HepG2 (cell line): ENCODE results near the gene KCND1. TPM values are rescaled to one million over a fixed set of nuclear protein-coding genes. Genes with fewer than 3 reads are reported as not detected.
"Not testable (repeated sequence)": the region's sequence is repeated elsewhere in the genome, so short reads cannot be mapped to it uniquely, and the experiment has no call there.

Experiments used
- ATAC-seq: fragments of 200-7000 bp; cut with Tn5 transposase; 3 replicates; pipeline ENCODE4 v1.9.1; 2020; ENCODE audit warnings: mild to moderate bottlenecking, moderate library complexity
- BruUV-seq: library from RNA; stranded (reverse); fragments of 400-500 nt; replicated peaks from 2 replicates; lab custom pipeline; 2021; lab: Mats Ljungman, UMichigan
- CTCF ChIA-PET: fragments of 300-600 bp; formaldehyde crosslinking; extraction: SDS; loops from one replicate; lab custom pipeline; 2021; ENCODE audit warnings: low total read pairs, inconsistent platforms, low intra/inter-chr PET ratio; lab: Yijun Ruan, JAX
- POLR2A ChIA-PET: fragments of 350-600 bp; sonication (Branson Sonifier 250); formaldehyde crosslinking; loops from one replicate; lab custom pipeline; 2020; ENCODE audit warnings: antibody characterized with exemption, inconsistent platforms; lab: Yijun Ruan, JAX
- DNase-seq: peaks from one replicate; pipeline ENCODE4 v3.0.0-alpha.2; 2015; ENCODE audit warnings: low spot score
- FAIRE-seq: peaks from 3 replicates; lab custom pipeline; 2011; peaks lifted over from hg19 to GRCh38; lab: Jason Lieb, UNC
- H2AFZ ChIP-seq: one replicate; pipeline ENCODE4 v1.6.1; 2011; ENCODE audit warnings: low read length, inconsistent platforms
- H3K27ac ChIP-seq: fragments of 300-600 bp; 3 replicates; pipeline ENCODE4 v1.8.0; 2011; ENCODE audit warnings: mixed run types, mild to moderate bottlenecking, mixed read lengths, low read length, inconsistent platforms; ENCODE audit not compliant: insufficient read depth; ENCODE audit errors: extremely low read length
- H3K27me3 ChIP-seq, 2 experiments: fragments of 200-600 bp in 1 of 2; 2 replicates in 1 of 2; 3 replicates in 1 of 2; pipeline versions ENCODE4 v1.6.0 to v1.8.0; 2011; ENCODE audit warnings: low read length in 2 of 2, mild to moderate bottlenecking in 2 of 2, moderate library complexity in 2 of 2, inconsistent platforms in 1 of 2; ENCODE audit not compliant: insufficient read depth in 2 of 2, control insufficient read depth in 1 of 2
- H3K36me3 ChIP-seq, 2 experiments: fragments of 200-600 bp in 1 of 2; replicated peaks in 1 of 2; 2 replicates in 1 of 2; 3 replicates in 1 of 2; pipeline versions ENCODE4 v1.5.1 to v1.8.0; 2011; ENCODE audit warnings: low read length in 2 of 2, inconsistent platforms in 1 of 2; ENCODE audit not compliant: insufficient read depth in 2 of 2, control insufficient read depth in 1 of 2
- H3K4me1 ChIP-seq: 2 replicates; pipeline ENCODE4 v1.5.1; 2012; ENCODE audit warnings: low read length, inconsistent platforms; ENCODE audit not compliant: insufficient read depth
- H3K4me2 ChIP-seq: 2 replicates; pipeline ENCODE4 v1.6.0; 2011; ENCODE audit warnings: low read depth, low read length, inconsistent platforms
- H3K4me3 ChIP-seq, 3 experiments: fragments of 200-600 bp in 1 of 3; sonication (generic), shearing (Covaris generic) in 1 of 3; replicated peaks in 1 of 3; 2 replicates each; pipeline ENCODE4 v1.5.1; 2011 to 2016; ENCODE audit warnings: low read length in 3 of 3, inconsistent platforms in 2 of 3, low read depth in 2 of 3, mild to moderate bottlenecking in 2 of 3, control low read depth in 1 of 3, mixed read lengths in 1 of 3; ENCODE audit not compliant: insufficient read depth in 1 of 3
- H3K79me2 ChIP-seq: one replicate; pipeline ENCODE4 v1.6.1; 2011; ENCODE audit warnings: low read length, inconsistent platforms; ENCODE audit not compliant: insufficient read depth
- H3K9ac ChIP-seq: 2 replicates; pipeline ENCODE4 v1.6.0; 2011; ENCODE audit warnings: mild to moderate bottlenecking, low read depth, low read length, inconsistent platforms; ENCODE audit not compliant: insufficient read depth
- H3K9me3 ChIP-seq: 2 replicates; pipeline ENCODE4 v1.5.1; 2012; ENCODE audit warnings: mild to moderate bottlenecking, low read length
- H4K20me1 ChIP-seq: 2 replicates; pipeline ENCODE4 v1.6.0; 2011; ENCODE audit warnings: inconsistent platforms, mild to moderate bottlenecking, low read length, moderate library complexity; ENCODE audit not compliant: insufficient read depth
- FOXM1 ChIP-seq: sonication (generic); formaldehyde crosslinking; IDR thresholded peaks from 2 replicates; pipeline ENCODE4 v1.5.0; 2020; ENCODE audit warnings: missing genetic modification reagents
- NR2F2 ChIP-seq: IDR thresholded peaks from 2 replicates; pipeline ENCODE4 v1.6.1; 2012; ENCODE audit warnings: low read depth, inconsistent platforms, borderline replicate concordance
- ZBTB2 ChIP-seq: sonication (generic); formaldehyde crosslinking; IDR thresholded peaks from 2 replicates; pipeline ENCODE4 v1.8.0; 2022; ENCODE audit warnings: low read depth, missing genetic modification reagents
- ZC3H13 ChIP-seq: sonication (generic); formaldehyde crosslinking; IDR thresholded peaks from 2 replicates; pipeline ENCODE4 v1.8.1; 2023; ENCODE audit warnings: mild to moderate bottlenecking, missing genetic modification reagents, moderate library complexity
- ZC3H4 ChIP-seq: sonication (generic); formaldehyde crosslinking; IDR thresholded peaks from 2 replicates; pipeline ENCODE4 v1.4.0; 2020; ENCODE audit warnings: missing genetic modification reagents, borderline replicate concordance
- ZNF280D ChIP-seq: sonication (generic); formaldehyde crosslinking; IDR thresholded peaks from 2 replicates; pipeline ENCODE4 v1.5.1; 2020; ENCODE audit warnings: mild to moderate bottlenecking, missing genetic modification reagents
- ZNF3 ChIP-seq: IDR thresholded peaks from 2 replicates; pipeline ENCODE4 v1.7.0; 2017; ENCODE audit warnings: inconsistent platforms
- ZNF34 ChIP-seq: sonication (generic); formaldehyde crosslinking; IDR thresholded peaks from 2 replicates; pipeline ENCODE4 v1.4.0; 2020; ENCODE audit warnings: mild to moderate bottlenecking, missing genetic modification reagents, borderline replicate concordance
- ZNF432 ChIP-seq: sonication (generic); formaldehyde crosslinking; IDR thresholded peaks from 2 replicates; pipeline ENCODE4 v1.5.0; 2020; ENCODE audit warnings: missing genetic modification reagents, mild to moderate bottlenecking, borderline replicate concordance
- ZNF710 ChIP-seq: sonication (generic); formaldehyde crosslinking; IDR thresholded peaks from 2 replicates; pipeline ENCODE4 v1.5.0; 2020; ENCODE audit warnings: mild to moderate bottlenecking, missing genetic modification reagents, borderline replicate concordance
- WGBS: methylation state at CpG from one replicate; pipeline ENCODE4 v1.1.6; 2017; ENCODE audit warnings: low lambda C conversion rate; 5-methylcytosine and 5-hydroxymethylcytosine counted together
- in situ Hi-C: cut with HindIII; loops from 2 replicates; pipeline ENCODE4 v1.10.0; 2017; ENCODE audit warnings: low pct_unique_long_range_greater_than_20kb; ENCODE audit not compliant: extremely low pct_ligation_motif_present
- intact Hi-C: fragments of 100-400 bp; cut with micrococcal nuclease; formaldehyde crosslinking; loops from one replicate; pipeline ENCODE4 v1.10.0; 2022; ENCODE audit not compliant: unreplicated experiment
- polyA plus RNA-seq, 8 experiments: library from polyadenylated mRNA; depleted of rRNA in 3 of 8; stranded (reverse) in 7 of 8; unstranded in 1 of 8; fragments of >200 nt; fragmentation: Illumina TruSeq in 4 of 8; extraction: Trizol in 4 of 8; gene quantifications; 2 replicates each; pipeline versions ENCODE4 v1.2.1 to v1.2.3, GENCODE V29; 2011 to 2016; ENCODE audit warnings: low read depth in 4 of 8, missing spikeins in 1 of 8, mixed read lengths in 1 of 8; ENCODE audit not compliant: insufficient read depth in 1 of 8
- total RNA-seq, 5 experiments: library from RNA; depleted of rRNA; stranded (reverse); fragments of >200 nt; fragmentation: Illumina TruSeq; extraction: Trizol; gene quantifications; 2 replicates each; pipeline ENCODE4 v1.2.3, GENCODE V29; 2016; ENCODE audit warnings: low read depth in 1 of 5

Gene KCND1
- total and polyA plus RNA-seq, 2 of the 13 experiments (the other 11 are each of a cell fraction or from before 2014, with no cell fraction given) = 0.07 to 0.30 TPM

- FAIRE-seq, H3K27ac ChIP-seq, H3K4me1 ChIP-seq, H3K79me2 ChIP-seq, H3K9ac ChIP-seq, intact Hi-C loops, H4K20me1 ChIP-seq, ATAC-seq, H3K9me3 ChIP-seq, H2AFZ ChIP-seq, H3K4me3 ChIP-seq, in situ Hi-C loops, POLR2A ChIA-PET, CTCF ChIA-PET, DNase-seq, H3K4me2 ChIP-seq, BruUV-seq, H3K27me3 ChIP-seq: not testable (repeated sequence)
- H3K36me3 ChIP-seq = peaks cover 15 to 29% of the 10 kb centered on the region in 2 experiments; a peak in 4 of 5 replicates
- WGBS = 88% methylated on average over 10 of the region's 10 CpGs
These were observed 8.7 kb upstream of the KCND1 start for GRCh38 chrX:48980341-48980740.

- Histone ChIP-seq H3K9me3 (no peaks in the 10 kb centered on the region), H4K20me1 (no peaks in the 10 kb centered on the region), H3K4me2 (no peak overlapping the region), H3K36me3 (peaks cover 13 to 25% of the 10 kb centered on the region in 2 experiments; a peak in 4 of 5 replicates), H3K4me3 (no peak overlapping the region), H3K4me1 (no peaks in the 10 kb centered on the region), H3K9ac (no peak overlapping the region), H3K27me3 (no peaks in the 10 kb centered on the region), H3K27ac (no peak overlapping the region), H3K79me2 (no peaks in the 10 kb centered on the region), H2AFZ (no peak overlapping the region)
- no TSS peak for BruUV-seq
- CTCF ChIA-PET = no interaction called here
- DNase-seq (no peak), ATAC-seq (no peak), FAIRE-seq (no peak)
- POLR2A ChIA-PET = no interaction called here
- 89% methylated on average over 3 of the region's 5 CpGs for WGBS
- intact Hi-C loops = no loop called here
- in situ Hi-C loops = no loop called here
- TF ChIP-seq ZBTB2 (CRISPR knock-in tag) (no peak), FOXM1 (CRISPR knock-in tag) (no peak), NR2F2 (no peak), ZC3H13 (no peak), ZC3H4 (CRISPR knock-in tag) (no peak), ZNF34 (CRISPR knock-in tag) (no peak), ZNF432 (no peak), ZNF710 (no peak), ZNF3 (no peak), ZNF280D (CRISPR knock-in tag) (no peak)
These were observed 6.6 kb upstream of the KCND1 start for GRCh38 chrX:48978226-48978625.
